CD4-positive, alpha-beta T cell (primary cell): ENCODE results near the gene MICAL3. TPM values are rescaled to one million over a fixed set of nuclear protein-coding genes. Genes with fewer than 3 reads are reported as not detected.

Source experiments
- ATAC-seq: fragments of 200-7000 bp; cut with Tn5 transposase; one replicate; pipeline ENCODE4 v1.10.0; 2022; ENCODE audit warnings: mild to moderate bottlenecking; ENCODE audit not compliant: poor library complexity
- CTCF ChIA-PET: fragments of 350-600 bp; sonication (Branson Sonifier 250); formaldehyde crosslinking; loops from one replicate; lab custom pipeline; 2021; ENCODE audit warnings: antibody characterized with exemption, inconsistent platforms; lab: Charles Lee
- POLR2A ChIA-PET: fragments of 350-600 bp; sonication (Branson Sonifier 250); formaldehyde crosslinking; loops from one replicate; lab custom pipeline; 2021; ENCODE audit warnings: antibody characterized with exemption, inconsistent platforms; lab: Charles Lee
- DNase-seq, 14 experiments: peaks; one replicate each; pipeline ENCODE4 v3.0.0-alpha.2; 2013 to 2020; ENCODE audit warnings: mixed read lengths in 2 of 14
- H3K27ac ChIP-seq, 2 donors: one replicate each; pipeline versions ENCODE4 v1.5.1 to v1.7.0; 2013; ENCODE audit warnings: low read length in 2 of 2, low read depth in 1 of 2, mild to moderate bottlenecking in 1 of 2
- H3K27me3 ChIP-seq, 2 experiments: 1 replicate in 1 of 2; 2 replicates in 1 of 2; pipeline versions ENCODE4 v1.6.1 to v1.7.0; 2013; ENCODE audit warnings: low read length in 2 of 2, control low read depth in 1 of 2, mild to moderate bottlenecking in 1 of 2, moderate library complexity in 1 of 2; ENCODE audit not compliant: insufficient read depth in 2 of 2, control insufficient read depth in 1 of 2
- H3K36me3 ChIP-seq: one replicate; pipeline ENCODE4 v1.6.1; 2013; ENCODE audit warnings: low read length, control low read depth; ENCODE audit not compliant: insufficient read depth
- H3K4me1 ChIP-seq: one replicate; pipeline ENCODE4 v1.6.1; 2013; ENCODE audit warnings: low read length, control low read depth; ENCODE audit not compliant: insufficient read depth
- H3K4me3 ChIP-seq: one replicate; pipeline ENCODE4 v1.5.1; 2013; ENCODE audit warnings: mild to moderate bottlenecking, low read length, moderate library complexity
- H3K9me3 ChIP-seq, 2 experiments: 1 replicate in 1 of 2; 2 replicates in 1 of 2; pipeline versions ENCODE4 v1.6.1 to v1.7.0; 2013; ENCODE audit warnings: low read length in 2 of 2, mild to moderate bottlenecking in 2 of 2, control low read depth in 1 of 2, moderate library complexity in 1 of 2; ENCODE audit not compliant: control insufficient read depth in 1 of 2, insufficient read depth in 1 of 2
- H3K27ac Mint-ChIP-seq: one replicate; pipeline ENCODE4 v1.8.0; 2020; ENCODE audit warnings: mixed read lengths
- H3K27me3 Mint-ChIP-seq: one replicate; pipeline ENCODE4 v1.8.0; 2021; ENCODE audit warnings: mixed read lengths
- H3K36me3 Mint-ChIP-seq: one replicate; pipeline ENCODE4 v1.8.0; 2021; ENCODE audit warnings: low read depth, mixed read lengths
- H3K4me1 Mint-ChIP-seq: one replicate; pipeline ENCODE4 v1.8.0; 2021; ENCODE audit warnings: low read depth, mixed read lengths
- H3K4me3 Mint-ChIP-seq: one replicate; pipeline ENCODE4 v1.8.0; 2020; ENCODE audit warnings: mild to moderate bottlenecking, mixed read lengths
- H3K9me3 Mint-ChIP-seq: one replicate; pipeline ENCODE4 v1.8.0; 2020; ENCODE audit warnings: mixed read lengths
- intact Hi-C, 2 experiments: fragments of 100-400 bp; cut with DNase I in 1 of 2; cut with micrococcal nuclease in 1 of 2; formaldehyde crosslinking; loops; one replicate each; pipeline versions ENCODE4 v1.15.1 to v1.9.0; 2023 to 2025; cut with DNase I, micrococcal nuclease
- total RNA-seq, 174 experiments: library from RNA in 2 of 174; stranded (reverse) in 2 of 174; gene quantifications; one replicate each; pipeline ENCODE4 v1.2.3 and lab custom pipeline; 2021 to 2026
- TF ChIP-seq, protein P1 (sequence below): fragments of 200-600 bp; IDR thresholded peaks from one replicate; pipeline ENCODE4 v1.8.0; 2022; ENCODE audit warnings: antibody characterized with exemption, mild to moderate bottlenecking

MICAL3 gene
- total RNA-seq, 2 experiments from 2014 or later: 9.4 to 9.9 TPM

DNA sequence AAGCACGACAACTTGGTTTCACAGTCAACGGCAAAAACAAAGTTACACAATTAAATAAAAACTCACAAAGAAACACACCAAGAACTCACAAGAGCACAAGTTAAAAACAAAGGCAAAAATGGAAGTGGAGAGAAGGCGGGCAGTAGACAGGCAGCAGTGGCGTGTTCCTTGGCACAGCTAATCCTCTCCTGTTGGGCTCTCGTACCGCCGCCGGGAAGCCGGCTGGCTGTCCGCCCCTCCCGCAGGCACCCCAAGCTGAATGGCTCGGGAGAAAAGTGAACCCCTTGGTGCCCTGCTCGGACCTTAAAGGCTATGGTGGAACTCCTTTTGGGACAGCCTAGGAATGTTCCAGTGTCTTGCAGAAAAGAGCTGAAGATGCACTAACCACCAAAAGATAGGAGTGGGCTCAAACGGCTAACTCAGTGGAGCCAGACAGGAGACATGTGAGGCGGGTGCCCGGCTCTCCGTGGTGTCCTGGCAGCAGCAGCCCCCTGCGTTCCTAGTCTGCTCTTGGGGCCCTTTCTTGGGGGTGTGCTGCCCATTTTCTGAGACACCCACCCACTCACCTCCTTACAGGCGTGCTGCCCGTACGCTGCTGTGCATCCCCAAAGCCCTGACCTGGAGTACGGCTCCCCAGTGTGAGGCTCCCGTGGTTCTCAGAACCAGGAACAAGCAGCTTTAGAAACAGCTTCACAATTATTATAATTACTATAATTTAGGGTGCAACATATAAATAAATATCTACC is 164.0 kb downstream of the MICAL3 start:
- no peak overlapping the region for H3K27ac ChIP-seq
- H3K36me3 ChIP-seq: peaks cover 14% of the 10 kb centered on the region
- Mint-ChIP-seq H3K36me3 (peaks cover 16% of the 10 kb centered on the region), H3K4me1 (no peaks in the 10 kb centered on the region), H3K27ac (no peak overlapping the region), H3K9me3 (no peaks in the 10 kb centered on the region), H3K27me3 (no peaks in the 10 kb centered on the region), H3K4me3 (no peak overlapping the region)
- ATAC-seq (no peak), DNase-seq (no peak)
- H3K27me3 ChIP-seq: no peaks in the 10 kb centered on the region
- no peaks in the 10 kb centered on the region for H3K4me1 ChIP-seq
- no peak overlapping the region for H3K4me3 ChIP-seq
- TF ChIP-seq, protein P1, sequence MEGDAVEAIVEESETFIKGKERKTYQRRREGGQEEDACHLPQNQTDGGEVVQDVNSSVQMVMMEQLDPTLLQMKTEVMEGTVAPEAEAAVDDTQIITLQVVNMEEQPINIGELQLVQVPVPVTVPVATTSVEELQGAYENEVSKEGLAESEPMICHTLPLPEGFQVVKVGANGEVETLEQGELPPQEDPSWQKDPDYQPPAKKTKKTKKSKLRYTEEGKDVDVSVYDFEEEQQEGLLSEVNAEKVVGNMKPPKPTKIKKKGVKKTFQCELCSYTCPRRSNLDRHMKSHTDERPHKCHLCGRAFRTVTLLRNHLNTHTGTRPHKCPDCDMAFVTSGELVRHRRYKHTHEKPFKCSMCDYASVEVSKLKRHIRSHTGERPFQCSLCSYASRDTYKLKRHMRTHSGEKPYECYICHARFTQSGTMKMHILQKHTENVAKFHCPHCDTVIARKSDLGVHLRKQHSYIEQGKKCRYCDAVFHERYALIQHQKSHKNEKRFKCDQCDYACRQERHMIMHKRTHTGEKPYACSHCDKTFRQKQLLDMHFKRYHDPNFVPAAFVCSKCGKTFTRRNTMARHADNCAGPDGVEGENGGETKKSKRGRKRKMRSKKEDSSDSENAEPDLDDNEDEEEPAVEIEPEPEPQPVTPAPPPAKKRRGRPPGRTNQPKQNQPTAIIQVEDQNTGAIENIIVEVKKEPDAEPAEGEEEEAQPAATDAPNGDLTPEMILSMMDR: no peak
- ChIA-PET CTCF (no interaction called here), POLR2A (no interaction called here)
- intact Hi-C loops: no loop called here
- no peaks in the 10 kb centered on the region for H3K9me3 ChIP-seq

DNA sequence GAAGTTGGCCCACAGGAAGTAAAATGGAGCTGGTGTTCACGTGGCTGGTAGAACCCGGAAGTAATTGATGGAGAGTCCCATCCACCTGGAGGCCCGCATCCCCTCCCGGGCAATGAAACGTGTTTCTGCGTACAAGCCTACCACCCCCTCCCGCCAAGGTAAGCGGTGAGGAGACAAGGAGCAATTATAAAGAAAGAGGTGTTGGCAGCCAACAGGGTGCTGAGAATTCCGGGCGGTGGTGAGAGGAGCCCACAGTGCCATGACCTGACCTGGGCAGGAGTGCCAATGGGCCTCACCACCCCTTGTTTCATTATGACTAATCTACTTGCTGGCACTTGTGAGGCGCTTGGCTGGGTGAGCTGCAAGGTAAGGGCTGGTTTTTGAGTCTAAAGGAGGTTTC is 166.3 kb downstream of the MICAL3 start:
- Histone ChIP-seq H3K4me1 (no peaks in the 10 kb centered on the region), H3K27me3 (no peaks in the 10 kb centered on the region), H3K9me3 (no peaks in the 10 kb centered on the region), H3K27ac (no peak overlapping the region), H3K36me3 (no peaks in the 10 kb centered on the region), H3K4me3 (no peak overlapping the region)
- CTCF ChIA-PET: no interaction called here
- ATAC-seq (no peak), DNase-seq (no peak)
- Mint-ChIP-seq H3K27me3 (no peaks in the 10 kb centered on the region), H3K4me3 (no peak overlapping the region), H3K27ac (no peak overlapping the region), H3K9me3 (no peaks in the 10 kb centered on the region), H3K4me1 (no peaks in the 10 kb centered on the region), H3K36me3 (peaks cover 3% of the 10 kb centered on the region)
- POLR2A ChIA-PET: no interaction called here
- intact Hi-C loops: no loop called here
- TF ChIP-seq, protein P1: no peak

DNA sequence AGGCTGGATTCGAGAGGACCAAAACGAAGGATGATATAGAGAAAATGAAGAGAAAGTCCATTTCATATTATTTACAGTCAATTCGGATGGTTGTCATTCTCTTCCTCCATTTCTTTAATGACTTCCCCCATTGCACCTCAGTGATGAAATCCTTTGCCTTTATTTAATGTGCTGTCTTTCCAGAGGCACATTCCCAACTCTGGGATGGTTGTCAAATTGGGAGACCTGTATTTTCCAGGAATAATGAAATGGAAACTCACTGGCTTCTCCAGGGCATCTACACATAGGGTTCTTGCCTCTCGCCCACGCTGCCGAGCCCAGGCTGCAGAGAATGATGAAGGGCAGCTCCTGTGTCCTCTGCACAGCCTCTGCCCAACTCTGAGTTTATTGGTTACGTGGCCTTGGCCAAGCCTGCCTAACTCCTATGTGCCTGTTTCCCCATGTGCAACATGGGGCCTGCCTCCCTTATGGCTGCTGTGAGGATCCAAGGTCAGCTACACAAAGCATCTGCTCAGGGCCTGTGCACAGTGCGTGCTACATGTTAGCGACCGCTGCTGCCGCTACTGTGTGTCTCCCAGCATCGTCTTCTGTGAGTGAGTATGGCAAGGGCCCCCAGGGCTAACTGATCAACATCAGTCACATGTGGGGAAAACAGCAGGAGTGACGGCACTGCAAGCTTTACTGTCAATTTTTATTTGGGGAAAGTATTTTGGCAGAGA is 168.6 kb downstream of the MICAL3 start:
- intact Hi-C loops: no loop called here
- H3K9me3 Mint-ChIP-seq: no peaks in the 10 kb centered on the region
- no peak for ATAC-seq
- H3K36me3 ChIP-seq: no peaks in the 10 kb centered on the region
- no peaks in the 10 kb centered on the region for H3K9me3 ChIP-seq
- ChIA-PET POLR2A (no interaction called here), CTCF (no interaction called here)
- no peaks in the 10 kb centered on the region for H3K4me1 Mint-ChIP-seq
- no peak overlapping the region for H3K27ac ChIP-seq
- no peaks in the 10 kb centered on the region for H3K4me1 ChIP-seq
- H3K27ac Mint-ChIP-seq: no peak overlapping the region
- TF ChIP-seq, protein P1: no peak
- no peaks in the 10 kb centered on the region for H3K36me3 Mint-ChIP-seq
- H3K4me3 Mint-ChIP-seq: no peak overlapping the region
- no peaks in the 10 kb centered on the region for H3K27me3 ChIP-seq
- H3K4me3 ChIP-seq: no peak overlapping the region
- no peaks in the 10 kb centered on the region for H3K27me3 Mint-ChIP-seq
- DNase-seq: no peak
